PFSK-1 (cell line): Measurements from ENCODE around the gene AVPI1.

Experiments
- FOXP2 ChIP-seq: optimal IDR thresholded peaks from 2 replicates; pipeline ENCODE3; 2011; ENCODE audit warnings: borderline replicate concordance, control low read depth, inconsistent platforms; ENCODE audit not compliant: insufficient read depth; ENCODE audit errors: extremely low read length, extremely low read depth
- POLR2AphosphoS5 ChIP-seq: IDR thresholded peaks from 2 replicates; pipeline ENCODE4 v1.6.1; 2012; ENCODE audit warnings: low read depth, mild to moderate bottlenecking, control low read depth, low read length, moderate library complexity
- SIN3A ChIP-seq: IDR thresholded peaks from 2 replicates; pipeline ENCODE4 v1.6.1; 2012; ENCODE audit warnings: mild to moderate bottlenecking, low read length, moderate library complexity, borderline replicate concordance; ENCODE audit not compliant: insufficient read depth
- TAF1 ChIP-seq: IDR thresholded peaks from 2 replicates; pipeline ENCODE4 v1.6.1; 2012; ENCODE audit warnings: low read length, control low read depth, borderline replicate concordance; ENCODE audit not compliant: insufficient read depth
- TF ChIP-seq, protein P1 (sequence below), 2 experiments: IDR thresholded peaks; 2 replicates each; pipeline versions ENCODE4 v1.6.1 to v1.8.0; 2011 to 2012; ENCODE audit warnings: low read depth in 2 of 2, low read length in 2 of 2, control low read depth in 1 of 2, inconsistent platforms in 1 of 2, mild to moderate bottlenecking in 1 of 2, moderate library complexity in 1 of 2; ENCODE audit not compliant: insufficient read depth in 1 of 2

Gene AVPI1

DNA sequence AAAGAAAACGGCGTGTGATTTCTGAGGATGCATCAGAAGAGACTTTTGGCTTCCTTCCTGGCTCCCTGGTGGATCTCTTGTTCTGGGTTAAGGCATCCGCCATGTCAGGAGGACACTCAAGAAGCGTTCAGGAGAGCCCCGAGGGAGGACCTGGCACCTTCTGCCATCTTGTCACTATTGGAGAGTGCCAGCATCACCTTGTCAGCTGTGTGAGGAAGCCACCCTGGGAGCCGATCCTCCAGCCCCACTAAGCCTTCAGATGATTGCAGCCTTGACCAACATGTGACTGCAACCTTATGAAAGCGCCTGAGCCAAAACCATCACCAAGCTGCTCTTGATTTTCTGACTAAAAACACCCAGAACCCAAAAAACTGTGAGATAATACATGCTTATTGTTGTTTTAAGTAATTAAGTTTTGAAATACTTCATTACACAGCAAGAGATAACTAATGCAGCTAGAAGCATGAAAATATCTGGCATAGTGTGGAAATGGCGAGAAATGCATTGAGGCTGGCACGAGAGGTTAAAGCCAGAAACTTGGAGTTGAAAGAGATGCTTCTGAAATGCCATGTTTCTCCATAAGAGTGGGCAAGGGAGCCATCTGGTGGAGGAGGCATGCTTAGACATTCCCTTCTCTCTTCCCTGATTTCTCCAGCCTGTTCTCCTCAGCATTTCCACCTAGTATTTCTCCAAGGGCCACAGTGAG lies 44.5 kb upstream of the AVPI1 start:
- TF ChIP-seq, protein P1, sequence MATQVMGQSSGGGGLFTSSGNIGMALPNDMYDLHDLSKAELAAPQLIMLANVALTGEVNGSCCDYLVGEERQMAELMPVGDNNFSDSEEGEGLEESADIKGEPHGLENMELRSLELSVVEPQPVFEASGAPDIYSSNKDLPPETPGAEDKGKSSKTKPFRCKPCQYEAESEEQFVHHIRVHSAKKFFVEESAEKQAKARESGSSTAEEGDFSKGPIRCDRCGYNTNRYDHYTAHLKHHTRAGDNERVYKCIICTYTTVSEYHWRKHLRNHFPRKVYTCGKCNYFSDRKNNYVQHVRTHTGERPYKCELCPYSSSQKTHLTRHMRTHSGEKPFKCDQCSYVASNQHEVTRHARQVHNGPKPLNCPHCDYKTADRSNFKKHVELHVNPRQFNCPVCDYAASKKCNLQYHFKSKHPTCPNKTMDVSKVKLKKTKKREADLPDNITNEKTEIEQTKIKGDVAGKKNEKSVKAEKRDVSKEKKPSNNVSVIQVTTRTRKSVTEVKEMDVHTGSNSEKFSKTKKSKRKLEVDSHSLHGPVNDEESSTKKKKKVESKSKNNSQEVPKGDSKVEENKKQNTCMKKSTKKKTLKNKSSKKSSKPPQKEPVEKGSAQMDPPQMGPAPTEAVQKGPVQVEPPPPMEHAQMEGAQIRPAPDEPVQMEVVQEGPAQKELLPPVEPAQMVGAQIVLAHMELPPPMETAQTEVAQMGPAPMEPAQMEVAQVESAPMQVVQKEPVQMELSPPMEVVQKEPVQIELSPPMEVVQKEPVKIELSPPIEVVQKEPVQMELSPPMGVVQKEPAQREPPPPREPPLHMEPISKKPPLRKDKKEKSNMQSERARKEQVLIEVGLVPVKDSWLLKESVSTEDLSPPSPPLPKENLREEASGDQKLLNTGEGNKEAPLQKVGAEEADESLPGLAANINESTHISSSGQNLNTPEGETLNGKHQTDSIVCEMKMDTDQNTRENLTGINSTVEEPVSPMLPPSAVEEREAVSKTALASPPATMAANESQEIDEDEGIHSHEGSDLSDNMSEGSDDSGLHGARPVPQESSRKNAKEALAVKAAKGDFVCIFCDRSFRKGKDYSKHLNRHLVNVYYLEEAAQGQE (IDR thresholded peaks at IDR 0.05; ENCODE audit: insufficient read depth in 1 of 2, low read depth in 2 of 2, low read length in 2 of 2): no peak
- TF ChIP-seq POLR2AphosphoS5 (no peak), TAF1 (no peak), SIN3A (no peak), FOXP2 (no peak)

- TF ChIP-seq SIN3A (no peak), POLR2AphosphoS5 (no peak), TAF1 (no peak), FOXP2 (no peak)
These were observed 42.0 kb upstream of the AVPI1 start for GRCh38 chr10:97729014-97729413.

DNA sequence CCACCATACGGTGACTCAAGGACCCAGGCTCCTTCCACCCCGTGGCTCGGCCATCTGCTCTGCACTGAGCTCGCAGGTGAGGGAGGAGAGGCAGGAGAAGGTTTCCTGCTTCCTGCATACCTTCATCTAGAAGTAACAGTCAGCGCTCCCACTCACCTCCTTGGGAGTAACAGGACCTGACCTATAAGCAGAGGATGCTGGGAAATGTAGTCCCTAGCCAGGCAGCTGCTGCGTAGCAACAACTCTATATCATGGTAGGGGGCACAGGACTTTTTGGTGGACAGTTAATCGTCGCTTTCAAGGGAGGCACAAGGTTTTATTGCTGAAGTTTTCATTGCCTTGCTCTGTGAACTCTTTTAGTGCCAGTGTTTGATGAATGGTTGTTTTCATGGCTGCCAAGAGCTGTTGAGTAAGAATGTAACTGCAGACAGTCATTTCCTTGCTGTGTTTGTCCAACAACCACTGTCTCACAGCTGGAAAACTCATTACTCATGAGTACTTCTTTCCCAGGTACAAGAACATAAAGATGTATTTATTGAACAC lies 39.7 kb upstream of the AVPI1 start:
- no peak for TF ChIP-seq TAF1
- TF ChIP-seq SIN3A: no peak
- TF ChIP-seq POLR2AphosphoS5: no peak
- TF ChIP-seq, protein P1 (IDR thresholded peaks at IDR 0.05; ENCODE audit: insufficient read depth in 1 of 2, low read depth in 2 of 2, low read length in 2 of 2): no peak
- no peak for TF ChIP-seq FOXP2

DNA sequence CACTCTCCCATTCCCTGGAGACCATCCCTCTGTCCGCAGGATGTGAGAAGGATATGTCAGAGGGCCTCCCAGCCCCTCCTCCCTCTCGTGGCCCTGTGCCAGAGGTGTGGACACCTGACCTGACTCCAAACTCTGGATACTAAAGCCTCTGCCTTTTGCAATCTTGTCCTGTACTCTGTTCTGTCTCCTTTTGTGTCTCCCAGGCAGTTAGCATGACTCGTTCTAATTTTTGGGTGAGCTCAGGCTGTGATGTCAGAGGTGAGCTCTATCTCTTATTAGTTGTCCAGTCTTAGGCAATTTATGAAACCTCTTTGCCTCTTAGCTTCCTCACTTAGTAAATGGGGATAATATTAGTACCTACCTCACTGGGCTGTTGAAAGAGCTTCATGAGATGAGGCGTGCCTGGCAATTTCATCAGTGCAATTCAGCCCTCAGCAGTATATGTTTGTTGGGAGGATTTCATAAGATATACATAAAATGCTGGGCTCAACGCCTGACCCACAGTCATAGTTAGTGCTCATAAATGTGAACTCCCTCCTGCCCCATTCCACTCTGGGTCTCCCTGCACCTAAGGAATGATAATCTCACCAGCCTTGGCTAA lies 37.4 kb upstream of the AVPI1 start:
- no peak for TF ChIP-seq POLR2AphosphoS5
- no peak for TF ChIP-seq SIN3A
- no peak for TF ChIP-seq TAF1
- no peak for TF ChIP-seq FOXP2
- TF ChIP-seq, protein P1 (IDR thresholded peaks at IDR 0.05; ENCODE audit: insufficient read depth in 1 of 2, low read depth in 2 of 2, low read length in 2 of 2): no peak

GRCh38 chr10:97723001-97723400 lies 36.0 kb upstream of the AVPI1 start:
- no peak for TF ChIP-seq POLR2AphosphoS5
- TF ChIP-seq SIN3A: no peak
- TF ChIP-seq FOXP2: no peak
- TF ChIP-seq, protein P1 (IDR thresholded peaks at IDR 0.05; ENCODE audit: insufficient read depth in 1 of 2, low read depth in 2 of 2, low read length in 2 of 2): no peak
- TF ChIP-seq TAF1: no peak
